HG02885 (cell line): ENCODE results near the gene NFS1.

Experiments
- ATAC-seq: cut with Tn5 transposase; IDR thresholded peaks from one replicate; pipeline ENCODE4 v1.9.1; 2021; ENCODE audit warnings: mild to moderate bottlenecking; ENCODE audit not compliant: unreplicated experiment, poor library complexity

NFS1 gene

GRCh38 chr20:35651958-35652357 is 47.2 kb downstream of the NFS1 start:
- ATAC-seq = no peak

GRCh38 chr20:35650632-35651031 is 48.5 kb downstream of the NFS1 start:
- no peak for ATAC-seq

GRCh38 chr20:35648836-35649235 is 50.3 kb downstream of the NFS1 start:
- no peak for ATAC-seq

DNA sequence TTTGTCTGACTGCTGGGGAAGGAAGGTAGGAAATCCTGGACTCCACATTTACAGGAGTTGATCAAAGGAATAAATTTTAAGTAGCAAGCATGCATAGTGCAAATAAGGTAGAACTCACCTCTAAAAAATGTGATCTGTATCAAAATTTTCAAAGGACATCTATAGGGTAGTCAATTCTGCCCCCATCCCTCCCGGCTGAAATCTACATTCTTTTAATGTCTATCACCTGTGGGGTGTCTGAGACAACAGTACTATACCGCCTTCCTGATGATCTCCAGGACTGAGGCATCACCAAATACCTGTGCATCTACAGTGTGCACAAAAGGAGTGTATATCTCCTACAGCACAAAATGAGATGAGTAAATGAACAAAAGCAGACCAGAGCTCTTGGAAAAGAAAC is 54.3 kb downstream of the NFS1 start:
- no peak for ATAC-seq

- no peak for ATAC-seq
Measured at GRCh38 chr20:35643045-35643444, 56.1 kb downstream of the NFS1 start.

DNA sequence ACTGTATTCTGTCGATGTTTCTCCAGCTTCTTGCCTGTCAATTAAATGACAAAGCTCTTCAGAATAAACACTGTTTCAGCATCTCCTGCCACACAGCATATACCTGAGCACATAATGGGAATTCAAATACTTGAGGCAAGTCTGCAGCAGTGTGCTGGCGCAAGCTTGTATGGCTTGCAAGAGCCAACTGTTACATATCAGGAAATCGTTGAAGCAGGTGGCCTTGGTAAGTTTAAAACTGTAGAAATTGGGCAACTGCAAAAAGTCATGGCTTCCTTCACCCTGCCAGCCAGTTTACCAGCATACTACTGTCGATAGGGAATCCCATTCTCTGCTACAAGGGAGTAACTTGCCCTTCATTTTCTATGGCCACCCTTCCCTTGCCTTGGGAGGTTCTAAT is 57.4 kb downstream of the NFS1 start:
- no peak for ATAC-seq

GRCh38 chr20:35640724-35641123 is 58.4 kb downstream of the NFS1 start:
- ATAC-seq = no peak

- no peak for ATAC-seq
Measured at GRCh38 chr20:35638751-35639150, 60.4 kb downstream of the NFS1 start.

GRCh38 chr20:35637276-35637675 is 61.9 kb downstream of the NFS1 start:
- no peak for ATAC-seq

DNA sequence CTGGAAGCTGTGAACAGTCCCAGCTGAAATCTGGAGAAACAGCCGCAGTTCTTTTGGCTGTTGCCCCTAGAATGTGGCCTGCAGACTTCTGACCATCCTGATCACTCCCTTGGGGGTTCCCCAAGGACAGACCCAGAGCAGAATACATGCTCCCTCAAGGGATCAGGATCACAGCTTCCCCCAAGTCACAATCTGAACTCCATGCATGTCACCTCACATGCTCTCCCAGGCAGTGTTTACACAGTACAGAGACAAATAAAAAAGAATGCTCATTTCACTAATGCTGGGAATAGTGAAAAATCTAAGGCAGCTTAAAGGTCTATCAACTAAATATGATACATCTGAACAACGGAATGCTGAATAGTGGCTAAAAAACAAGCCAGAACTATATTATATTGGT is 63.1 kb downstream of the NFS1 start:
- no peak for ATAC-seq

GRCh38 chr20:35635652-35636051 is 63.5 kb downstream of the NFS1 start:
- no peak for ATAC-seq

- ATAC-seq = no peak
Measured at GRCh38 chr20:35632539-35633115, 66.5 kb downstream of the NFS1 start.

DNA sequence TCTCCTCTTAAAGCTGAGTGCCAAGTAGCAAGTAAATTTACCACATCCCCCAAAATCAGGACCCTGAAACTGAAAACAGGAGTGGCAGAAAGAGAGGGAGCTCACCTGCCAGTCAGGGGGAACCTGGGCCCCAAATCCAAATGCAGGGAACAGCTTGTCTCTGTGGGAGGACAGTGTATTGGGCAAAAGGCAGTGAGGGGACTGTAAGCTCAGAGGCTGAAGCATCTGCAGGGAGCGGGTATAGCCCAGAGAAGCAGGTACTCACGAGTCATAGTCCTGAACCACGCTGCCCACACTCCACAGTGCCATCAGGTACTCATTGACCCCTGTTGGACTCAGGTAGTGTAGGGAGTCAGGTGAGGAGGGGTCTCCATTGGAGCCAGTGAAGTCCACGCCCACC is 68.5 kb downstream of the NFS1 start:
- ATAC-seq = no peak

DNA sequence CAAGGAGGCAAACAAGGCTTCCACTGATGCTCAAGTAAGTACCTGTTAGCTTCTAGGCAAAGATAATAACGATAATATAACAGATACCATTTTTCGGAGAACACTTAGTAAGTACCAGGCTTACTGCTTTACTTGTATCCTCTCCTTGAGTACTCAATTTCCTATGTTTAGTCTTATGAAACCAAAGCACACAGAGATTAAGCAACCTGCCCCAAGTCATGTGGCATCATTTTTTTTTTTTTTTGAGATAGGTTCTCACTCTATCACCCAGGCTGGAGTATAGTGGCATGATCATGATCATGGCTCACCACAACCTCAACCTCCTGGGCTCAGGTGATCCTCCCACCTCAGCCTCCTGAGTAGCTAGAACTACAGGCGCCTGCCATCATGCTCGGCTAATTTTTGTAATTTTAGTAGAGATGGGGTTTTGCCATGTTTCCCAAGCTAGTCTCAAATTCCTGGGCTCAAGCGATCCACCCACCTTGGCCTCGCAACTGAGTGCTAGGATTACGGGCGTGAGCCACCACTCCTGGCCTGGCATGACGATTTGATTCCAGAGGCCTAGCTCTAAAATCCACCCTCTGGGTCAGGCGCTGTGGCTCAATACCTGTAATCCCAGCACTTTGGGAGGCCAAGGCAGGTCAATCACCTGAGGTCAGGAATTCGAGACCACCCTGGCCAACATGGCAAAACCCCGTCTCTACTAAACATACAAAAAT is 69.6 kb downstream of the NFS1 start:
- no peak for ATAC-seq

- ATAC-seq = no peak
Measured at GRCh38 chr20:35627121-35627520, 72.0 kb downstream of the NFS1 start.

- no peak for ATAC-seq
Measured at GRCh38 chr20:35626386-35627001, 72.7 kb downstream of the NFS1 start.

- no peak for ATAC-seq
Measured at GRCh38 chr20:35625584-35626385, 73.4 kb downstream of the NFS1 start.

GRCh38 chr20:35621560-35621946 is 77.6 kb downstream of the NFS1 start:
- no peak for ATAC-seq

GRCh38 chr20:35620818-35621559 is 78.2 kb downstream of the NFS1 start:
- ATAC-seq = no peak
